GM23338 (cell line): Measurements from ENCODE around the gene KCNJ18.
"Not testable (repeated sequence)": the region's sequence is repeated elsewhere in the genome, so short reads cannot be mapped to it uniquely, and the experiment has no call there.

ENCODE experiments used
- CREB1 ChIP-seq: fragments of 250-450 bp; sonication (Bioruptor Pico); IDR thresholded peaks from 2 replicates; pipeline ENCODE4 v1.5.0; 2020; ENCODE audit warnings: low read depth, mild to moderate bottlenecking, moderate library complexity
- EZH2 ChIP-seq: fragments of 200-600 bp; sonication (generic); IDR thresholded peaks from one replicate; pipeline ENCODE4 v1.8.0; 2017; ENCODE audit warnings: antibody characterized with exemption, mild to moderate bottlenecking, low read depth; ENCODE audit not compliant: unreplicated experiment
- EZH2phosphoT487 ChIP-seq: fragments of 200-600 bp; sonication (generic); IDR thresholded peaks from one replicate; pipeline ENCODE4 v1.8.1; 2018; ENCODE audit warnings: antibody characterized with exemption; ENCODE audit not compliant: unreplicated experiment
- JUNB ChIP-seq: IDR thresholded peaks from one replicate; pipeline ENCODE4 v1.6.1; 2016; ENCODE audit warnings: antibody characterized with exemption; ENCODE audit not compliant: unreplicated experiment
- NANOG ChIP-seq: IDR thresholded peaks from 2 replicates; pipeline ENCODE4 v1.6.1; 2016; ENCODE audit warnings: antibody characterized with exemption, borderline replicate concordance
- POLR2AphosphoS5 ChIP-seq: IDR thresholded peaks from 2 replicates; pipeline ENCODE4 v1.6.1; 2016; ENCODE audit warnings: antibody characterized with exemption, low read depth
- STAT1 ChIP-seq: IDR thresholded peaks from one replicate; pipeline ENCODE4 v1.6.1; 2016; ENCODE audit warnings: antibody characterized with exemption; ENCODE audit not compliant: unreplicated experiment
- ZNF114 ChIP-seq: fragments of 250-450 bp; sonication (Bioruptor Pico); IDR thresholded peaks from 2 replicates; pipeline ENCODE4 v1.5.0; 2020; ENCODE audit warnings: mild to moderate bottlenecking, moderate library complexity
- ZNF331 ChIP-seq: fragments of 250-450 bp; sonication (Bioruptor Pico); IDR thresholded peaks from 2 replicates; pipeline ENCODE4 v1.5.0; 2020; ENCODE audit warnings: low read depth, mild to moderate bottlenecking, moderate library complexity
- TF ChIP-seq, protein P1 (sequence below), 2 experiments: fragments of 200-600 bp in 1 of 2; sonication (generic) in 1 of 2; conservative IDR thresholded peaks; 2 replicates each; pipeline versions ENCODE4 v1.5.1 to v1.6.1; 2016 to 2017; ENCODE audit warnings: antibody characterized with exemption in 2 of 2, low read depth in 2 of 2, mild to moderate bottlenecking in 2 of 2, moderate library complexity in 1 of 2
- TF ChIP-seq, protein P2 (sequence below): IDR thresholded peaks from one replicate; pipeline ENCODE4 v1.6.1; 2018; ENCODE audit warnings: antibody characterized with exemption; ENCODE audit not compliant: unreplicated experiment
- TF ChIP-seq, protein P3 (sequence below): IDR thresholded peaks from 2 replicates; pipeline ENCODE4 v1.6.1; 2016; ENCODE audit warnings: antibody characterized with exemption

DNA sequence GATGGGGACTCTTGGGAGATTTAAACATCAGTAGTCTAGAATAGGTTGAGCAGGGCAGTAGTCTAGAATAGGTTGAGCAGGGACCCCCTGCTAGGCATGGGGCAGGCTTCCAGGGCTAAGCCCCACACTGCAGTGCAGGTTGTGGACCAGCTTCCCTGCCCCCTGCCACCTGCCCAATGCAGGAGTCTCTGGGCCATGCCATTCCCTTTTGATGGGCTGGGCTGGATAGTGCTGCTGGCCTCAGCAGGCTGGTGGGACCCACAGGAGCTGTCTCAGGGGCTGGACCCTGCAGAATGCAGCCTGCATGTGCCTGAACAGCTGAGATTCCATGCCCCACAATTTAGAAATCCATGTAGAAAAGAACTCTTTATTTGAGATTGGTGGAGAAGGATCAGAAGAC, 26.6 kb downstream of the KCNJ18 start:
- not testable (repeated sequence) for TF ChIP-seq POLR2AphosphoS5; NANOG; CREB1 (CRISPR knock-in tag); EZH2phosphoT487; ZNF114 (CRISPR knock-in tag); STAT1; JUNB; EZH2; ZNF331 (CRISPR knock-in tag)
- TF ChIP-seq, protein P1, sequence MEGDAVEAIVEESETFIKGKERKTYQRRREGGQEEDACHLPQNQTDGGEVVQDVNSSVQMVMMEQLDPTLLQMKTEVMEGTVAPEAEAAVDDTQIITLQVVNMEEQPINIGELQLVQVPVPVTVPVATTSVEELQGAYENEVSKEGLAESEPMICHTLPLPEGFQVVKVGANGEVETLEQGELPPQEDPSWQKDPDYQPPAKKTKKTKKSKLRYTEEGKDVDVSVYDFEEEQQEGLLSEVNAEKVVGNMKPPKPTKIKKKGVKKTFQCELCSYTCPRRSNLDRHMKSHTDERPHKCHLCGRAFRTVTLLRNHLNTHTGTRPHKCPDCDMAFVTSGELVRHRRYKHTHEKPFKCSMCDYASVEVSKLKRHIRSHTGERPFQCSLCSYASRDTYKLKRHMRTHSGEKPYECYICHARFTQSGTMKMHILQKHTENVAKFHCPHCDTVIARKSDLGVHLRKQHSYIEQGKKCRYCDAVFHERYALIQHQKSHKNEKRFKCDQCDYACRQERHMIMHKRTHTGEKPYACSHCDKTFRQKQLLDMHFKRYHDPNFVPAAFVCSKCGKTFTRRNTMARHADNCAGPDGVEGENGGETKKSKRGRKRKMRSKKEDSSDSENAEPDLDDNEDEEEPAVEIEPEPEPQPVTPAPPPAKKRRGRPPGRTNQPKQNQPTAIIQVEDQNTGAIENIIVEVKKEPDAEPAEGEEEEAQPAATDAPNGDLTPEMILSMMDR (conservative IDR thresholded peaks at IDR 0.05; ENCODE audit: low read depth in 2 of 2), result not testable (repeated sequence)
- TF ChIP-seq, protein P2, sequence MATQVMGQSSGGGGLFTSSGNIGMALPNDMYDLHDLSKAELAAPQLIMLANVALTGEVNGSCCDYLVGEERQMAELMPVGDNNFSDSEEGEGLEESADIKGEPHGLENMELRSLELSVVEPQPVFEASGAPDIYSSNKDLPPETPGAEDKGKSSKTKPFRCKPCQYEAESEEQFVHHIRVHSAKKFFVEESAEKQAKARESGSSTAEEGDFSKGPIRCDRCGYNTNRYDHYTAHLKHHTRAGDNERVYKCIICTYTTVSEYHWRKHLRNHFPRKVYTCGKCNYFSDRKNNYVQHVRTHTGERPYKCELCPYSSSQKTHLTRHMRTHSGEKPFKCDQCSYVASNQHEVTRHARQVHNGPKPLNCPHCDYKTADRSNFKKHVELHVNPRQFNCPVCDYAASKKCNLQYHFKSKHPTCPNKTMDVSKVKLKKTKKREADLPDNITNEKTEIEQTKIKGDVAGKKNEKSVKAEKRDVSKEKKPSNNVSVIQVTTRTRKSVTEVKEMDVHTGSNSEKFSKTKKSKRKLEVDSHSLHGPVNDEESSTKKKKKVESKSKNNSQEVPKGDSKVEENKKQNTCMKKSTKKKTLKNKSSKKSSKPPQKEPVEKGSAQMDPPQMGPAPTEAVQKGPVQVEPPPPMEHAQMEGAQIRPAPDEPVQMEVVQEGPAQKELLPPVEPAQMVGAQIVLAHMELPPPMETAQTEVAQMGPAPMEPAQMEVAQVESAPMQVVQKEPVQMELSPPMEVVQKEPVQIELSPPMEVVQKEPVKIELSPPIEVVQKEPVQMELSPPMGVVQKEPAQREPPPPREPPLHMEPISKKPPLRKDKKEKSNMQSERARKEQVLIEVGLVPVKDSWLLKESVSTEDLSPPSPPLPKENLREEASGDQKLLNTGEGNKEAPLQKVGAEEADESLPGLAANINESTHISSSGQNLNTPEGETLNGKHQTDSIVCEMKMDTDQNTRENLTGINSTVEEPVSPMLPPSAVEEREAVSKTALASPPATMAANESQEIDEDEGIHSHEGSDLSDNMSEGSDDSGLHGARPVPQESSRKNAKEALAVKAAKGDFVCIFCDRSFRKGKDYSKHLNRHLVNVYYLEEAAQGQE, result not testable (repeated sequence)
- TF ChIP-seq, protein P3, sequence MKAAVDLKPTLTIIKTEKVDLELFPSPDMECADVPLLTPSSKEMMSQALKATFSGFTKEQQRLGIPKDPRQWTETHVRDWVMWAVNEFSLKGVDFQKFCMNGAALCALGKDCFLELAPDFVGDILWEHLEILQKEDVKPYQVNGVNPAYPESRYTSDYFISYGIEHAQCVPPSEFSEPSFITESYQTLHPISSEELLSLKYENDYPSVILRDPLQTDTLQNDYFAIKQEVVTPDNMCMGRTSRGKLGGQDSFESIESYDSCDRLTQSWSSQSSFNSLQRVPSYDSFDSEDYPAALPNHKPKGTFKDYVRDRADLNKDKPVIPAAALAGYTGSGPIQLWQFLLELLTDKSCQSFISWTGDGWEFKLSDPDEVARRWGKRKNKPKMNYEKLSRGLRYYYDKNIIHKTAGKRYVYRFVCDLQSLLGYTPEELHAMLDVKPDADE, result not testable (repeated sequence)
